WERI-Rb-1 (cell line): ENCODE measurements around the gene STPG4.

Experiments
- DNase-seq: peaks from one replicate; pipeline ENCODE4 v3.0.0-alpha.2; 2020
- H3K27ac ChIP-seq: fragments of 250-450 bp; sonication (Bioruptor Pico); 2 replicates; pipeline ENCODE4 v1.5.1; 2020; ENCODE audit warnings: mild to moderate bottlenecking, moderate library complexity
- H3K27me3 ChIP-seq: fragments of 250-450 bp; sonication (Bioruptor Pico); 2 replicates; pipeline ENCODE4 v1.5.1; 2021; ENCODE audit warnings: mild to moderate bottlenecking, low read depth, moderate library complexity; ENCODE audit not compliant: insufficient read depth, severe bottlenecking
- H3K36me3 ChIP-seq: fragments of 250-450 bp; sonication (Bioruptor Pico); 2 replicates; pipeline ENCODE4 v1.5.1; 2020; ENCODE audit warnings: mild to moderate bottlenecking, moderate library complexity
- H3K4me3 ChIP-seq: 2 replicates; pipeline ENCODE4 v1.5.1; 2011; ENCODE audit warnings: low read depth, mild to moderate bottlenecking, control low read depth, low read length
- H3K9me3 ChIP-seq: fragments of 250-450 bp; sonication (Bioruptor Pico); 2 replicates; pipeline ENCODE4 v1.5.1; 2021; ENCODE audit warnings: mild to moderate bottlenecking, moderate library complexity; ENCODE audit not compliant: severe bottlenecking
- CTCF ChIP-seq: IDR thresholded peaks from 2 replicates; pipeline ENCODE4 v1.5.1; 2011; ENCODE audit warnings: low read depth, mild to moderate bottlenecking, control low read depth, inconsistent platforms, low read length

STPG4 gene

GRCh38 chr2:47086054-47086471 lies 69.0 kb downstream of the STPG4 start:
- H3K36me3 ChIP-seq = no peaks in the 10 kb centered on the region
- H3K4me3 ChIP-seq = no peak overlapping the region
- no peaks in the 10 kb centered on the region for H3K9me3 ChIP-seq
- no peak overlapping the region for H3K27ac ChIP-seq
- TF ChIP-seq CTCF = no peak
- DNase-seq = no peak
- no peaks in the 10 kb centered on the region for H3K27me3 ChIP-seq

GRCh38 chr2:47083886-47084687 lies 71.0 kb downstream of the STPG4 start:
- DNase-seq = no peak
- H3K27ac ChIP-seq = no peak overlapping the region

GRCh38 chr2:47083485-47083884 lies 71.6 kb downstream of the STPG4 start:
- H3K4me3 ChIP-seq = no peak overlapping the region
- no peaks in the 10 kb centered on the region for H3K36me3 ChIP-seq
- no peak overlapping the region for H3K27ac ChIP-seq
- H3K27me3 ChIP-seq = no peaks in the 10 kb centered on the region
- no peaks in the 10 kb centered on the region for H3K9me3 ChIP-seq
- no peak for DNase-seq
- no peak for TF ChIP-seq CTCF

More at GRCh38 chr2:47083886-47084687, 71.0 kb downstream of the STPG4 start:
- Histone ChIP-seq H3K27me3 (no peaks in the 10 kb centered on the region), H3K36me3 (no peaks in the 10 kb centered on the region), H3K4me3 (no peak overlapping the region), H3K9me3 (no peaks in the 10 kb centered on the region)
- no peak for TF ChIP-seq CTCF

GRCh38 chr2:47083005-47083404 lies 72.1 kb downstream of the STPG4 start:
- no peaks in the 10 kb centered on the region for H3K27me3 ChIP-seq
- H3K9me3 ChIP-seq = no peaks in the 10 kb centered on the region
- no peak for TF ChIP-seq CTCF
- DNase-seq = no peak
- no peak overlapping the region for H3K4me3 ChIP-seq
- H3K27ac ChIP-seq = no peak overlapping the region
- H3K36me3 ChIP-seq = no peaks in the 10 kb centered on the region

- no peaks in the 10 kb centered on the region for H3K27me3 ChIP-seq
- no peak for DNase-seq
- TF ChIP-seq CTCF = no peak
- no peaks in the 10 kb centered on the region for H3K9me3 ChIP-seq
- H3K36me3 ChIP-seq = no peaks in the 10 kb centered on the region
- H3K4me3 ChIP-seq = no peak overlapping the region
- H3K27ac ChIP-seq = no peak overlapping the region
These were observed 74.2 kb downstream of the STPG4 start for GRCh38 chr2:47080888-47081301.
